GM12892 (cell line): ENCODE measurements around the gene DNAJC18.

Source experiments
- POLR2A ChIP-seq: IDR thresholded peaks from 2 replicates; pipeline ENCODE4 v1.6.1; 2011; ENCODE audit warnings: low read depth, low read length, control low read depth
- TAF1 ChIP-seq: IDR thresholded peaks from 2 replicates; pipeline ENCODE4 v1.6.1; 2011; ENCODE audit warnings: low read depth, mild to moderate bottlenecking, control low read depth, low read length, borderline replicate concordance

DNA sequence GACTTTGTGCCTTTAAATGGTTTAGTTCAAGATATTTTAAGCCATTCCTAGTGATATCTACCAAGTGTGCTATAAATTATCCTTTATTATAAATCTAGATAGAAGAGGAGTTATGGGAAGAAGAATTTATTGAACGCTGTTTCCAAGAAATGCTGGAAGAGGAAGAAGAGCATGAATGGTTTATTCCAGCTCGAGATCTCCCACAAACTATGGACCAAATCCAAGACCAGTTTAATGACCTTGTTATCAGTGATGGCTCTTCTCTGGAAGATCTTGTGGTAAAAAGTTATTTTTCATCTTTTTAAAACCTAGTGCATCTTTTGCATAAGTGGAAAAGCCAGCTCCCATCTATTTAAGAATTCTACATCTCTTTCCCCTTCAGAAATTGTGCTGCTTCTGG, 74.9 kb downstream of the DNAJC18 start:
- no peak for TF ChIP-seq POLR2A
- TF ChIP-seq TAF1, result no peak
